ENCODE measurements around the gene ABTB2. TPM values are rescaled to one million over a fixed set of nuclear protein-coding genes. Genes with fewer than 3 reads are reported as not detected.

Gene ABTB2
- total RNA-seq, 4 donors from 2014 or later = 3.4 to 6.2 (median 4.2) TPM

DNA sequence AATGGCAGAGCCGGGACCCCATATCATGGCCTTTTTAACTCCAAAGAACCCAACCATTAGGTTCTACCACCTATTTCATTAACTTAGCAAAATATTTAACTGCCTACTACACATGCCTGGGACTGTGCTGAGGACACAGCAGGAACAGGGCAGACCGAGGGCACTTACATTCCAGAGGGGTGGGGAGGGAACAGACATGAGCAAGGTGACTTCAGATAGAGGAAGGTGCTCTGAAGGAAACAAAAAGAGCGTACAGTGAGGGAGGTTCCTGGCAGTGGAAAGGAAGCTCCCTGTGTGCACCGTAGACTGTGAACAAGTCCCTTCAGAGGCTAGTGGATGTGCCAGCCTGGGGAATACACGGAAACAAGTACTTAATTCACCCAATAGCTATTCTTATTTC, 169.6 kb downstream of the ABTB2 start:
- TF ChIP-seq, protein P1, sequence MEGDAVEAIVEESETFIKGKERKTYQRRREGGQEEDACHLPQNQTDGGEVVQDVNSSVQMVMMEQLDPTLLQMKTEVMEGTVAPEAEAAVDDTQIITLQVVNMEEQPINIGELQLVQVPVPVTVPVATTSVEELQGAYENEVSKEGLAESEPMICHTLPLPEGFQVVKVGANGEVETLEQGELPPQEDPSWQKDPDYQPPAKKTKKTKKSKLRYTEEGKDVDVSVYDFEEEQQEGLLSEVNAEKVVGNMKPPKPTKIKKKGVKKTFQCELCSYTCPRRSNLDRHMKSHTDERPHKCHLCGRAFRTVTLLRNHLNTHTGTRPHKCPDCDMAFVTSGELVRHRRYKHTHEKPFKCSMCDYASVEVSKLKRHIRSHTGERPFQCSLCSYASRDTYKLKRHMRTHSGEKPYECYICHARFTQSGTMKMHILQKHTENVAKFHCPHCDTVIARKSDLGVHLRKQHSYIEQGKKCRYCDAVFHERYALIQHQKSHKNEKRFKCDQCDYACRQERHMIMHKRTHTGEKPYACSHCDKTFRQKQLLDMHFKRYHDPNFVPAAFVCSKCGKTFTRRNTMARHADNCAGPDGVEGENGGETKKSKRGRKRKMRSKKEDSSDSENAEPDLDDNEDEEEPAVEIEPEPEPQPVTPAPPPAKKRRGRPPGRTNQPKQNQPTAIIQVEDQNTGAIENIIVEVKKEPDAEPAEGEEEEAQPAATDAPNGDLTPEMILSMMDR (IDR thresholded peaks at IDR 0.05) = no peak
- ATAC-seq (ENCODE audit: low FRiP score) = no peak
- DNase-seq (ENCODE audit: low spot score) = no peak

DNA sequence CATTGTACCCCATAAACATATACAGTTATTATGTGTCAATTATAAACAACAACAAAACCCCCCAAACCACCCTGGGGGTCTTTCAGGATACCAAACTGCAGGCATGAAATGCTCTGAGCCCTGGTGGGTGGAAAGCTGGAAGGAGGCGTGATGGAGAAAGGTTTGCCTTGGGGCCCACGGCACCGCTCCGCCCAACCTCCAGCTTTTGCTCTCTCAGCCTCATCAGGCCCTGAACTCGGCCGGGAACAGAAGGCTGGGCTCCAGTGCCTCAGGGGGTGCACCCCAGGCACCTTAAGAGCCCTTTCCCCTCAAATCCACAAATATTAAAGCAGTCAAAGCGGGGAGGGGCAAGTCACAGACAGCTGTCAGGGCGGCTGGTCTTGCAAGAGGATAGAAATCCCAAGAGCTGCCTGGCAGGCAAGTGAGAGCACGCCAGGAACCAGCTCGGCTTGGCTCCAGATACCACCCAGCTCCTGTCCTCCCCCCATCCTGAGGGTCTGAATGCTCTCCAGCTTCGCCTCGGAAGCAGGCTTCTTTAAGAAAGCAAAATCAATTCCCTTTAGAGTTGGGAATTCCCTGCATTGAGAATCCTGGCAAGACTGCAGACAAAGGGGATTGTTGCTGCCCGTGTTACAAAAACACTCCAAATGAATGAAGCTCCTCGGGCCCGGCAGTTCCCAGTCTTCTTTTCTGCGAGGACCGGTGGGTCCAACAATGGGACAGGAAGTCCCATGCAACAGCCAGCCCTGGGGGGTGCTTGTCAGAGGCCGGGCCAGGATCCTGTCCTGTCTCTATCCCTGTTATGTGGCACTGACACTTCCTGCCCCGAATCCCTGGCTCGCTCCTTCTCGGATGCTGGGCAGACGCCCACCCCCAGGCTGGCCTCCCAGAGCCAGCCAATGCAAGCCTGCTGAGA, 171.6 kb downstream of the ABTB2 start:
- DNase-seq (ENCODE audit: low spot score) (no peak), ATAC-seq (ENCODE audit: low FRiP score) (no peak)
- TF ChIP-seq, protein P1 (IDR thresholded peaks at IDR 0.05) = no peak

DNA sequence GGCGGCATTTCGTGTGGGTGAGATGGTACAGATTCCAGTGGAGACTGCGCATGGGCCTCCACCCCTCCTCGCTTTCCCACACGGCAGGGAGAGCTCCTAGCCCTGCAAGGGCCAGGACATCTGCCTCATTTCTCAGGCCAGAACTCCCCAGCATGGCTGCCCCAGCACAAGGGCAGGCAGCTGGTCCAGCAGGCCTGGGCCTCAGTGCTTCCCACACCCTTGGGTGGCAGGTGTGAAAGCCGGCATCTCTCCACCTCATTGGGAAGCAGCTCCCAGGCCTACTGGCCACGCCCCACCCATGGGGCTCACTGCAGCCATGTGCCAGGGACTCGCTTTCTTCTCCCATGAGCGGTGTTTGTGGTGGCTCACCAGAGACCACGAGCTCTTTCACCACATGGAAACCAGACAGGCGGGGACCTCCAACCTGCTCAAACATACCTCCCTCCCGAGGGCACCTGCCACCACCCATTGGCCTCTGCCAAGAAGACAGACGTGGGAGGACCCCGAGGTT, 173.2 kb downstream of the ABTB2 start:
- TF ChIP-seq, protein P1 (IDR thresholded peaks at IDR 0.05) = no peak
- ATAC-seq (ENCODE audit: low FRiP score) (no peak), DNase-seq (ENCODE audit: low spot score) (no peak)

DNA sequence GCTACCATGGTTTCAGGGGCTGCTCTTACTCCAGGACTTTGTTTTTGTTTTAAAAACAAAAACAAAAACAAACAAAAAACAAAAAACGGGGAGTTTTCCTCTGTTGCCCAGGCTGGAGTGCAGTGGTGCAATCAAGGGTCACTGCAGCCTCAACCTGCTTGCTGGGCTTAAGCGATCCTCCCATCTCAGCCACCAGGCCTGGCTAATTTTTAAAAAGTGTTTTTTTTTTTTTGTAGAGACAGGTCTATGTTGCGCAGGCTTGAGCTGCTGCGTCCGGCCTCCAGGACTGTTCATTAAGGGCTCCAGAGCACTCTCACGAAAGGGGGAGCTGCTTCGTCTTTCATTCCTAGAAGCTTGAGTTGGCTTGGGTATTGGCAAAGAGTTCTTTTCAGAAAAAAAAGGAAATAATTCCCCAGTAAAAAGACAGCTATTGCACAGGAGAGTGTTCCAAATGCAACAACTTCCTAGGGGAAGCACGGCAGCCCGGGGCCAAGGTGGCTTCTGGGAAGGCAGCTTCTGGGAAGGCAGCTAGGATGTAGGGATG, 173.9 kb downstream of the ABTB2 start:
- TF ChIP-seq, protein P1 (IDR thresholded peaks at IDR 0.05) = no peak
- DNase-seq (ENCODE audit: low spot score) (no peak), ATAC-seq (ENCODE audit: low FRiP score) (no peak)

DNA sequence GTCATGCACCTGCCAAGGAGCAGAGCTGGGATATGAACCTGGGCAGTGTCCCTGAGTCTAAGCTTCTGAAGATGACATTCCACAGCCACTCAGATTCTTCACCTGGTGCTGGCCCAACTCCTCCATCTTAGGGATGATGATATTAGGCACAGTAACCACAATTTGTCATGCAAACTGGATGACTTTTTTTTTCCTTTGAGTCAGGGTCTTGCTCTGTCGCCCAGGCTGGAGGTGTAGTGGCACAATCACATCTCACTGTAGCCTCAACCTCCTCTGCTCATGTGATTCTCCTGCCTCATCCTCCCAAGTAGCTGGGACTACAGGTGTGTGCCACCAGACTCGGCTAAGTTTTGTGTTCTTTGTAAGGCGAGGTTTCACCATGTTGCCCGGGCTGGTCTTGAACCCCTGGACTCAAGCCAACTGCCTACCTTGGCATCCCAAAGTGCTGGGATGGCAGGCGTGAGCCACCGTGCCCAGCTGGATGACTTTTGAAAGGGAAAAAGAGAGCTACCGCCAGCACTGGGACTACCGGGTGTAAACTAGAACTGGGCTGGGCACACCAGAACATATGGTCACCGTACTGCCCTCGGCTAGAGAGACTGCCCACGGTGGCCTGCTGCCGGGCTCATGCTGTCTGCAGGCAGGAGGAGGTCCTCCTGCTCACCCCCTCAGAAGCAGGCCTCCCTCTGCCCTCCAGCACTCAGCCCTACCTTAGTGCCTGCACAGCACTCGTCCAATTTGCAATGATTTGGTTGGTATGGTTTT, 174.7 kb downstream of the ABTB2 start:
- DNase-seq (ENCODE audit: low spot score) (no peak), ATAC-seq (ENCODE audit: low FRiP score) (no peak)
- TF ChIP-seq, protein P1 (IDR thresholded peaks at IDR 0.05) = no peak

DNA sequence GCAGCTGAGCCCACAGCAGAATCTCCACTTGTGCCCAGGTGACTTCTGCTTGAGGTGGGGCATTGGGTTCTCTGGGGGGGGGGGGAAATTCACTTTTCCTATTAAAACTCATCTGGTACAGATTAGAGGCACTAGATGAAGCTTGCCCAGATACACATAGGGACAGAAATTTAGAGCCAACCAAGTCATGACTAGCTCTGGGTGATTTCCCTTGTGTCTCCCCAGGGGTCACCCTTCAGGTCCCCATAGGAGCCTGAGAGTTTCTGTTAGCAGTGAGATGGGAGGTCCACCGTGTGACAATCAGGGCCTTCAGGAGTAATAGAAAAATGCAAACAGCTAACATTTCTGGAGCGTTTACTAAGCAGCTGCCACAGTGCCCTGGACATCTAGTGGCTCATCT, 175.4 kb downstream of the ABTB2 start:
- ATAC-seq (ENCODE audit: low FRiP score) (no peak), DNase-seq (ENCODE audit: low spot score) (no peak)
- TF ChIP-seq, protein P1 (IDR thresholded peaks at IDR 0.05) = no peak
